Activated CD8-positive, alpha-beta T cell treated with anti-CD3 and anti-CD28 coated beads for 36 hours (primary cell): ENCODE data around the gene RNF31. TPM values are rescaled to one million over a fixed set of nuclear protein-coding genes. Genes with fewer than 3 reads are reported as not detected.
A peak's percentile ranks its signal among the peaks of the same experiment; 100 is the strongest.

Experiments
- ATAC-seq: fragments of 200-7000 bp; cut with Tn5 transposase; one replicate; pipeline ENCODE4 v1.10.0; 2021; ENCODE audit warnings: mild to moderate bottlenecking, moderate library complexity
- CTCF ChIA-PET: fragments of 350-600 bp; sonication (Branson Sonifier 250); formaldehyde crosslinking; loops from one replicate; lab custom pipeline; 2021; ENCODE audit warnings: antibody characterized with exemption; lab: Charles Lee
- POLR2A ChIA-PET: fragments of 350-600 bp; sonication (Branson Sonifier 250); formaldehyde crosslinking; loops from one replicate; lab custom pipeline; 2021; ENCODE audit warnings: antibody characterized with exemption; lab: Charles Lee
- DNase-seq: peaks from one replicate; pipeline ENCODE4 v3.0.0-alpha.2; 2020
- H3K27ac Mint-ChIP-seq: one replicate; pipeline ENCODE4 v1.8.0; 2021; ENCODE audit warnings: mild to moderate bottlenecking, mixed read lengths
- H3K27me3 Mint-ChIP-seq: one replicate; pipeline ENCODE4 v1.8.0; 2021; ENCODE audit warnings: mixed read lengths
- H3K36me3 Mint-ChIP-seq: one replicate; pipeline ENCODE4 v1.8.0; 2021; ENCODE audit warnings: low read depth, mixed read lengths
- H3K4me1 Mint-ChIP-seq: one replicate; pipeline ENCODE4 v1.8.0; 2021; ENCODE audit warnings: low read depth, mixed read lengths
- H3K4me3 Mint-ChIP-seq: one replicate; pipeline ENCODE4 v1.8.0; 2021; ENCODE audit warnings: mild to moderate bottlenecking, moderate library complexity, mixed read lengths
- H3K9me3 Mint-ChIP-seq: one replicate; pipeline ENCODE4 v1.8.0; 2021; ENCODE audit warnings: mixed read lengths
- CTCF ChIP-seq: fragments of 200-600 bp; IDR thresholded peaks from one replicate; pipeline ENCODE4 v1.8.0; 2022; ENCODE audit warnings: antibody characterized with exemption, mild to moderate bottlenecking
- intact Hi-C: fragments of 100-400 bp; cut with micrococcal nuclease; formaldehyde crosslinking; loops from one replicate; pipeline ENCODE4 v1.10.0; 2022
- total RNA-seq, 2 experiments: library from RNA; stranded (reverse); gene quantifications; one replicate each; pipeline ENCODE4 v1.2.3, GENCODE V29; 2021

The RNF31 gene
- total RNA-seq, 2 experiments from 2014 or later: 71.6 to 75.0 TPM

DNA sequence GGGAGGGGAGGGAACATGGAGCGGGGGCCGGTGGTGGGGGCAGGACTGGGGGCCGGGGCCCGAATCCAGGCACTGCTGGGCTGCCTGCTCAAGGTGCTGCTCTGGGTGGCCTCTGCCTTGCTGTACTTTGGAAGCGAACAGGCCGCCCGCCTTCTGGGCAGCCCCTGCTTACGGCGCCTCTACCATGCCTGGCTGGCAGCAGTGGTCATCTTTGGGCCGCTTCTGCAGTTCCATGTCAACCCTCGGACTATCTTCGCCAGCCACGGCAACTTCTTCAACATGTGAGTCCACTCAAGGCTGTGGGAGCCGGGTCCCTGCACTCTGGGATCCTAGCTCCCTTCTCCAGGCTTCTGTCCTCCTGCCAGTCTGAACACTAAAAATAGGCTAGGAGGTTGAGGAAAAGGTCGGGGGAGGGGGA, 15.7 kb upstream of the RNF31 start:
- ATAC-seq (no peak), DNase-seq (no peak)
- CTCF ChIA-PET: interaction anchor here (1.7 to 5.3 kb wide), 4 partner anchors 10 to 29 kb away, joined by 5 to 29 read pairs (median 13); partner anchors contain the start of genes DCAF11, IRF9 and NRL
- Mint-ChIP-seq H3K4me3 (no peak overlapping the region), H3K9me3 (no peaks in the 10 kb centered on the region), H3K36me3 (peaks cover 2% of the 10 kb centered on the region), H3K27me3 (no peaks in the 10 kb centered on the region), H3K27ac (peak overlapping the region; percentile 91), H3K4me1 (peaks cover 25% of the 10 kb centered on the region)
- no peak for TF ChIP-seq CTCF
- POLR2A ChIA-PET: interaction anchor here (1.3 to 2.4 kb wide), 5 partner anchors 10 to 33 kb away, joined by 4 to 13 read pairs (median 5); partner anchors contain the start of genes DCAF11, EMC9 and NRL
- intact Hi-C loops: no loop called here

- no peaks in the 10 kb centered on the region for H3K27me3 Mint-ChIP-seq
- POLR2A ChIA-PET: interaction anchor here (0.9 to 2.4 kb wide), 7 partner anchors 8 to 50 kb away, joined by 3 to 13 read pairs (median 4); partner anchors contain the start of genes DCAF11, EMC9, IRF9 and NRL
- DNase-seq: peak; percentile 57
Observed at GRCh38 chr14:24132061-24132685, 15.1 kb upstream of the RNF31 start.

DNA sequence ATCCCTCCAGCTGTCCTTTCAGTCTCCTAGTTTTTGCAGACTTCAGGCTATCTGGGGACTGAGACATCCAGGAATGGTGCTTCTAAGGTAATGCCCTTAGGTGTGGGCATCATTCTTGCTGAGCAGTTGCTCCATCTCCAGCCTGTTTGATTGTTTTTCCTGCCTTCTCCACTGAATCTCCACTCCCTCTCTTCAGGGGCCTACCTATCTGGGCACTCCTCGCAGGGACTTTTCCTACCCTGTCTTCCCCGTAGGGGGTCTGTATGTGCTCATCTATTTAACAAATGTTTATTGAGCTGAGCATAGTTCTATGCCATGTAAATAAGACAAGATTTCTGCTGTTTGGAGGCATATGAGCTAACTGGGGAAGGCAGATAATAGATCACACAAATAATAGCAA, 14.3 kb upstream of the RNF31 start:
- DNase-seq (no peak), ATAC-seq (no peak)
- Mint-ChIP-seq H3K4me3 (peak overlapping the region; percentile 46), H3K27me3 (no peaks in the 10 kb centered on the region), H3K4me1 (peaks cover 38% of the 10 kb centered on the region), H3K9me3 (no peaks in the 10 kb centered on the region), H3K36me3 (peaks cover 16% of the 10 kb centered on the region), H3K27ac (peak overlapping the region; percentile 91)
- intact Hi-C loops: no loop called here
- CTCF ChIA-PET: interaction anchor here (0.9 to 5.3 kb wide), 5 partner anchors 8 to 28 kb away, joined by 3 to 29 read pairs (median 5); partner anchors contain the start of genes DCAF11, EMC9, IRF9 and NRL
- no peak for TF ChIP-seq CTCF
- POLR2A ChIA-PET: interaction anchor here (0.9 to 2.4 kb wide), 8 partner anchors 8 to 49 kb away, joined by 3 to 13 read pairs (median 4); partner anchors contain the start of genes DCAF11, EMC9, IRF9 and NRL

More at GRCh38 chr14:24132061-24132685, 15.1 kb upstream of the RNF31 start:
- TF ChIP-seq CTCF: no peak
- CTCF ChIA-PET: interaction anchor here (0.9 to 5.3 kb wide), 6 partner anchors 9 to 29 kb away, joined by 3 to 29 read pairs (median 5); partner anchors contain the start of genes DCAF11, EMC9, IRF9 and NRL
- Mint-ChIP-seq H3K9me3 (no peaks in the 10 kb centered on the region), H3K27ac (peak overlapping the region; percentile 91), H3K36me3 (peaks cover 8% of the 10 kb centered on the region), H3K4me1 (peaks cover 30% of the 10 kb centered on the region), H3K4me3 (peak overlapping the region; percentile 46)
- ATAC-seq: no peak
- intact Hi-C loops: no loop called here

DNA sequence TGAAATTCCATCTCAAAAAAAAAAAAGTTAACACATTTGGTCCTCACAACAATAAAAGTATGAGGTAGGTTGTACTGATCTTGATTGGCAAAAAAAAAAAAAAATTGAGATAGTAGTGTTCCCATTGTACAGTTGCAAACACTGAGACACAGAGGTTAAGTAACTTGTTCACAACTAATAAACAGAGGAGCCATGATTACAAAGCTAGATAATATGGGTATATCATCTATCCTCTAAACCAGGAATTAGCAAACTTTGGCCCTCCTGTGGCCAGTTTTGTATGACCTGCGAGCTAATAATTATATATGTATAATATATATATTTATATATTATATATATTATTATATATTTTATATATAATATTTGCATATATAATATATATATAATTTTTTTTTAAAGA, 13.6 kb upstream of the RNF31 start:
- TF ChIP-seq CTCF: no peak
- peaks cover 24% of the 10 kb centered on the region for H3K36me3 Mint-ChIP-seq
- ATAC-seq (no peak), DNase-seq (no peak)
- no peaks in the 10 kb centered on the region for H3K27me3 Mint-ChIP-seq
- POLR2A ChIA-PET: interaction anchor here (0.6 to 5.8 kb wide), 6 partner anchors 7 to 61 kb away, joined by 3 to 30 read pairs (median 5); partner anchors contain the start of genes DCAF11, EMC9, NRL and RNF31
- intact Hi-C loops: no loop called here
- H3K4me3 Mint-ChIP-seq: peak overlapping the region; percentile 8
- CTCF ChIA-PET: interaction anchor here (1.1 to 5.3 kb wide), 3 partner anchors 18 to 39 kb away, joined by 3 to 29 read pairs (median 21); partner anchors contain the start of genes DCAF11, IRF9 and NRL
- no peak overlapping the region for H3K27ac Mint-ChIP-seq
- peaks cover 45% of the 10 kb centered on the region for H3K4me1 Mint-ChIP-seq
- no peaks in the 10 kb centered on the region for H3K9me3 Mint-ChIP-seq

DNA sequence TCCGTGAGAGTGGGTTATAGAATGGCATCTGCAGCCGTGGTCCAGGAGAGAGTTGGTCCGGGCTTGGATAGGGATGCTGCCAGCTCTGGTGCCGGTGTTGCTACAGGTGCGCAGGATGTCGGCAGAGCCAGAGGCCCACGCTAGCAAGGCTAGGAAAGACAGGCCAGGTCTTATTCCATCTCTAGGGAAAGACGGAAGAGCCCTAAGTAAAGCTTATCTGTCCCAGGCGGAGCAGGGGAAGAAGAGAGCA, 11.8 kb upstream of the RNF31 start:
- ATAC-seq: no peak
- peak overlapping the region; percentile 97 for H3K4me3 Mint-ChIP-seq
- peak; percentile 28 for DNase-seq
- no peaks in the 10 kb centered on the region for H3K27me3 Mint-ChIP-seq
- H3K36me3 Mint-ChIP-seq: peaks cover 41% of the 10 kb centered on the region
- H3K4me1 Mint-ChIP-seq: peaks cover 58% of the 10 kb centered on the region
- intact Hi-C loops: no loop called here
- H3K9me3 Mint-ChIP-seq: no peaks in the 10 kb centered on the region
- no peak for TF ChIP-seq CTCF
- H3K27ac Mint-ChIP-seq: peak overlapping the region; percentile 91
- ChIA-PET POLR2A (interaction anchor here (0.9 to 5.8 kb wide), 14 partner anchors 11 to 77 kb away, joined by 3 to 53 read pairs (median 9); partner anchors contain the start of genes DCAF11, IPO4, IRF9 and NRL), CTCF (interaction anchor here (0.6 to 5.3 kb wide), 9 partner anchors 11 to 173 kb away, joined by 3 to 29 read pairs (median 5); partner anchors contain the start of genes DCAF11, IRF9, NRL and PSME2)
